HG02588 (cell line): Measurements from ENCODE around the gene SRBD1.

Experiments
- ATAC-seq: cut with Tn5 transposase; IDR thresholded peaks from one replicate; pipeline ENCODE4 v1.9.1; 2021; ENCODE audit warnings: mild to moderate bottlenecking, moderate library complexity; ENCODE audit not compliant: unreplicated experiment

The SRBD1 gene

GRCh38 chr2:45602624-45603023 is 8.4 kb downstream of the SRBD1 start:
- ATAC-seq: no peak

GRCh38 chr2:45598545-45598944 is 12.5 kb downstream of the SRBD1 start:
- ATAC-seq: no peak

GRCh38 chr2:45596761-45597160 is 14.3 kb downstream of the SRBD1 start:
- ATAC-seq: no peak

GRCh38 chr2:45595721-45596435 is 15.2 kb downstream of the SRBD1 start:
- ATAC-seq: no peak

- ATAC-seq: no peak
These were observed 20.0 kb downstream of the SRBD1 start for GRCh38 chr2:45591073-45591472.

GRCh38 chr2:45588158-45588829 is 22.8 kb downstream of the SRBD1 start:
- no peak for ATAC-seq

- no peak for ATAC-seq
These were observed 24.5 kb downstream of the SRBD1 start for GRCh38 chr2:45586600-45586999.

- ATAC-seq: no peak
These were observed 25.7 kb downstream of the SRBD1 start for GRCh38 chr2:45585267-45585861.

- no peak for ATAC-seq
These were observed 27.1 kb downstream of the SRBD1 start for GRCh38 chr2:45583977-45584376.

GRCh38 chr2:45582522-45582921 is 28.5 kb downstream of the SRBD1 start:
- no peak for ATAC-seq

- no peak for ATAC-seq
These were observed 32.8 kb downstream of the SRBD1 start for GRCh38 chr2:45578056-45578843.

GRCh38 chr2:45577441-45577840 is 33.6 kb downstream of the SRBD1 start:
- ATAC-seq: no peak

- ATAC-seq: no peak
These were observed 35.2 kb downstream of the SRBD1 start for GRCh38 chr2:45575881-45576280.

GRCh38 chr2:45572979-45573378 is 38.1 kb downstream of the SRBD1 start:
- ATAC-seq: no peak

- ATAC-seq: no peak
These were observed 39.1 kb downstream of the SRBD1 start for GRCh38 chr2:45571940-45572339.

GRCh38 chr2:45570671-45571334 is 40.3 kb downstream of the SRBD1 start:
- no peak for ATAC-seq

GRCh38 chr2:45568935-45569334 is 42.1 kb downstream of the SRBD1 start:
- ATAC-seq: no peak

- ATAC-seq: peak; percentile 90
These were observed 42.9 kb downstream of the SRBD1 start for GRCh38 chr2:45567974-45568789.

GRCh38 chr2:45567288-45567963 is 43.6 kb downstream of the SRBD1 start:
- no peak for ATAC-seq
